Neural cell (in vitro differentiated cells): Measurements from ENCODE around the gene ABAT. TPM values are rescaled to one million over a fixed set of nuclear protein-coding genes. Genes with fewer than 3 reads are reported as not detected.

Source experiments
- H2AFZ ChIP-seq: fragments of 200-600, 300-800 bp; sonication (generic), shearing (Covaris generic); 2 replicates; pipeline ENCODE4 v1.6.0; 2014; ENCODE audit warnings: low read depth, mild to moderate bottlenecking, antibody characterized with exemption, low read length, moderate library complexity
- H3F3A ChIP-seq: fragments of 200-600 bp; shearing (Covaris generic); 2 replicates; pipeline ENCODE4 v1.6.1; 2016; ENCODE audit warnings: mild to moderate bottlenecking, moderate library complexity, mixed read lengths, antibody characterized with exemption, low read length; ENCODE audit not compliant: insufficient read depth, poor library complexity, severe bottlenecking
- H3K27ac ChIP-seq: fragments of 200-600, 300-800 bp; sonication (generic), shearing (Covaris generic); 2 replicates; pipeline ENCODE4 v1.5.1; 2014; ENCODE audit warnings: mild to moderate bottlenecking, low read length, moderate library complexity
- H3K27me3 ChIP-seq: fragments of 300-800, 200-600 bp; sonication (generic), shearing (Covaris generic); 2 replicates; pipeline ENCODE4 v1.6.0; 2014; ENCODE audit warnings: mild to moderate bottlenecking, low read depth, low read length, moderate library complexity; ENCODE audit not compliant: insufficient read depth
- H3K36me3 ChIP-seq: fragments of 300-800, 200-600 bp; sonication (generic), shearing (Covaris generic); 2 replicates; pipeline ENCODE4 v1.5.1; 2014; ENCODE audit warnings: mild to moderate bottlenecking, antibody characterized with exemption, low read length, moderate library complexity; ENCODE audit not compliant: insufficient read depth
- H3K4me2 ChIP-seq: fragments of 300-800, 200-600 bp; sonication (generic), shearing (Covaris generic); 2 replicates; pipeline ENCODE4 v1.6.0; 2014; ENCODE audit warnings: mild to moderate bottlenecking, low read length
- H3K4me3 ChIP-seq: fragments of 300-800, 200-600 bp; sonication (generic), shearing (Covaris generic); 2 replicates; pipeline ENCODE4 v1.5.1; 2014; ENCODE audit warnings: mild to moderate bottlenecking, low read length, moderate library complexity
- H3K79me2 ChIP-seq: fragments of 200-600 bp; shearing (Covaris generic); replicated peaks from 2 replicates; pipeline ENCODE4 v1.6.0; 2014; ENCODE audit warnings: mild to moderate bottlenecking, low read length, moderate library complexity; ENCODE audit not compliant: insufficient read depth
- H3K9ac ChIP-seq: fragments of 300-800, 200-600 bp; sonication (generic), shearing (Covaris generic); 2 replicates; pipeline ENCODE4 v1.6.1; 2016; ENCODE audit warnings: mild to moderate bottlenecking, low read length, mixed read lengths
- H3K9me2 ChIP-seq: fragments of 200-600 bp; shearing (Covaris generic); 2 replicates; pipeline ENCODE4 v1.6.1; 2016; ENCODE audit warnings: mild to moderate bottlenecking, low read length, mixed read lengths; ENCODE audit not compliant: insufficient read depth
- H3K9me3 ChIP-seq: fragments of 200-600, 300-800 bp; sonication (generic), shearing (Covaris generic); 2 replicates; pipeline ENCODE4 v1.6.1; 2016; ENCODE audit warnings: mild to moderate bottlenecking, mixed run types, low read length, moderate library complexity, mixed read lengths
- H4K20me1 ChIP-seq: fragments of 200-600 bp; shearing (Covaris generic); 2 replicates; pipeline ENCODE4 v1.6.1; 2016; ENCODE audit warnings: mild to moderate bottlenecking, mixed run types; ENCODE audit not compliant: insufficient read depth
- EZH2 ChIP-seq: fragments of 200-600, 300-800 bp; shearing (Covaris generic), sonication (generic); IDR thresholded peaks from 2 replicates; pipeline ENCODE4 v1.6.1; 2014; ENCODE audit warnings: antibody characterized with exemption, low read length, borderline replicate concordance, mild to moderate bottlenecking; ENCODE audit not compliant: insufficient read depth, poor library complexity, severe bottlenecking
- MXI1 ChIP-seq: fragments of 450-650 bp; conservative IDR thresholded peaks from 2 replicates; pipeline ENCODE4 v1.6.1; 2014; ENCODE audit warnings: antibody characterized with exemption, mild to moderate bottlenecking; ENCODE audit not compliant: poor library complexity, severe bottlenecking
- POLR2AphosphoS5 ChIP-seq: IDR thresholded peaks from 2 replicates; pipeline ENCODE4 v1.6.1; 2012
- RAD21 ChIP-seq: fragments of 450-650 bp; conservative IDR thresholded peaks from 2 replicates; pipeline ENCODE4 v1.6.1; 2014; ENCODE audit warnings: antibody characterized with exemption, mild to moderate bottlenecking, moderate library complexity
- TAF1 ChIP-seq: IDR thresholded peaks from 2 replicates; pipeline ENCODE4 v1.6.1; 2012; ENCODE audit warnings: low read depth
- polyA plus RNA-seq: library from polyadenylated mRNA; depleted of rRNA; stranded (reverse); fragments of >200 nt; gene quantifications from 2 replicates; pipeline ENCODE4 v1.2.3, GENCODE V29; 2014
- TF ChIP-seq, protein P1 (sequence below): IDR thresholded peaks from 2 replicates; pipeline ENCODE4 v1.6.1; 2012; ENCODE audit warnings: borderline replicate concordance
- TF ChIP-seq, protein P2 (sequence below): fragments of 450-650 bp; IDR thresholded peaks from 2 replicates; pipeline ENCODE4 v1.5.1; 2014; ENCODE audit warnings: antibody characterized with exemption, mild to moderate bottlenecking, moderate library complexity; ENCODE audit not compliant: poor library complexity, severe bottlenecking

The ABAT gene
- polyA plus RNA-seq, 1 donor from 2014 or later = 125 TPM

DNA sequence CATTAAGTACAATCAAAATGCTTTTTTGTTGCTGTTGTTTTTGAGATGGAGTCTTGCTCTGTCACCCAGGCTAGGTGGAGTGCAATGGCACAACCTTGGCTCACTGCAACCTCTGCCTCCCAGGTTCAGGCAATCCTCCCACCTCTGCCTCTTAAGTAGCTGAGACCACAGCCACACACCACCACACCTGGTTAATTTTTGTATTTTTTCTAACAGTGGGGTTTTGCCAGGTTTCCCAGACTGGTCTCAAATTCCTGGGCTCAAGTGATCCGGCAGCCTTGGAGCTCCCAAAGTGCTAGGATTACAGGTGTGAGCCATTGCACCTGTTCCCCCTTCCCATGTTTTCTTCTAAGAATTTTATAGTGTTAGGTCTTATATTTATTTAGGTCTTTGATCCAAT is 4.9 kb upstream of the ABAT start:
- TF ChIP-seq POLR2AphosphoS5 = no peak
- no peak for TF ChIP-seq EZH2
- TF ChIP-seq MXI1 = no peak
- no peak overlapping the region for H3K9ac ChIP-seq
- no peaks in the 10 kb centered on the region for H4K20me1 ChIP-seq
- H3K9me2 ChIP-seq = no peaks in the 10 kb centered on the region
- no peak overlapping the region for H2AFZ ChIP-seq
- H3K27me3 ChIP-seq = no peaks in the 10 kb centered on the region
- H3K9me3 ChIP-seq = no peaks in the 10 kb centered on the region
- H3K4me2 ChIP-seq = no peak overlapping the region
- no peaks in the 10 kb centered on the region for H3K36me3 ChIP-seq
- no peaks in the 10 kb centered on the region for H3K79me2 ChIP-seq
- H3K4me3 ChIP-seq = no peak overlapping the region
- no peaks in the 10 kb centered on the region for H3F3A ChIP-seq
- H3K27ac ChIP-seq = no peak overlapping the region

DNA sequence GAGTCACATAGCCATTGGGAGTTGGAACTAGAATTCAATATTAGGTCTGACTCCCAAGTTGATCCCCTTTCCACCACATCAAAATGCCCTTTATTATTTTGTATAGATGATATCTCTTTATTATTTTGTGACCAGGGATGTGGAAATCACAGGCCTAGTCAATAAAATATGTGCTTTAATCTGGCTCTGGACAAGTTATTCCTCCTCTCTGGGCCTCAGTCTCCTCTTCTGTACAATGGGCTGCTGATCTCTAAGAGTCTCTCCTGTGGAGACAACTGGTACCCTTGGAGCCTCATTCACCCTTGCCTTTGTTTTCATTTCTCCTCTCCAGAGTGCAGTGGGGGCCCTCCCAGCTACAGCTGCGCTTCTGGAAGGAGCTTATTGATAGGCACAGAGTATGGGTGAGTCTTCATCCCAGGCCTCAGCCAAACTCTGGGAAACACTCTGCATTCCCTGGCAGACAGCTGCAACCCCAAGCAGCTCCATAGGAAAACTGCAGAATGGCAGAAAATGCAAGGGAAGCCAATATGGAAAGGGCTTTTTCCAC is 4.3 kb upstream of the ABAT start:
- Histone ChIP-seq H3K36me3 (no peaks in the 10 kb centered on the region), H3K9me2 (no peaks in the 10 kb centered on the region), H3F3A (no peaks in the 10 kb centered on the region), H3K27ac (no peak overlapping the region), H3K9me3 (no peaks in the 10 kb centered on the region), H3K79me2 (peaks cover 4% of the 10 kb centered on the region), H4K20me1 (no peaks in the 10 kb centered on the region), H3K4me2 (no peak overlapping the region), H2AFZ (no peak overlapping the region), H3K27me3 (no peaks in the 10 kb centered on the region), H3K4me3 (no peak overlapping the region), H3K9ac (no peak overlapping the region)
- TF ChIP-seq TAF1 = no peak
- TF ChIP-seq, protein P1, sequence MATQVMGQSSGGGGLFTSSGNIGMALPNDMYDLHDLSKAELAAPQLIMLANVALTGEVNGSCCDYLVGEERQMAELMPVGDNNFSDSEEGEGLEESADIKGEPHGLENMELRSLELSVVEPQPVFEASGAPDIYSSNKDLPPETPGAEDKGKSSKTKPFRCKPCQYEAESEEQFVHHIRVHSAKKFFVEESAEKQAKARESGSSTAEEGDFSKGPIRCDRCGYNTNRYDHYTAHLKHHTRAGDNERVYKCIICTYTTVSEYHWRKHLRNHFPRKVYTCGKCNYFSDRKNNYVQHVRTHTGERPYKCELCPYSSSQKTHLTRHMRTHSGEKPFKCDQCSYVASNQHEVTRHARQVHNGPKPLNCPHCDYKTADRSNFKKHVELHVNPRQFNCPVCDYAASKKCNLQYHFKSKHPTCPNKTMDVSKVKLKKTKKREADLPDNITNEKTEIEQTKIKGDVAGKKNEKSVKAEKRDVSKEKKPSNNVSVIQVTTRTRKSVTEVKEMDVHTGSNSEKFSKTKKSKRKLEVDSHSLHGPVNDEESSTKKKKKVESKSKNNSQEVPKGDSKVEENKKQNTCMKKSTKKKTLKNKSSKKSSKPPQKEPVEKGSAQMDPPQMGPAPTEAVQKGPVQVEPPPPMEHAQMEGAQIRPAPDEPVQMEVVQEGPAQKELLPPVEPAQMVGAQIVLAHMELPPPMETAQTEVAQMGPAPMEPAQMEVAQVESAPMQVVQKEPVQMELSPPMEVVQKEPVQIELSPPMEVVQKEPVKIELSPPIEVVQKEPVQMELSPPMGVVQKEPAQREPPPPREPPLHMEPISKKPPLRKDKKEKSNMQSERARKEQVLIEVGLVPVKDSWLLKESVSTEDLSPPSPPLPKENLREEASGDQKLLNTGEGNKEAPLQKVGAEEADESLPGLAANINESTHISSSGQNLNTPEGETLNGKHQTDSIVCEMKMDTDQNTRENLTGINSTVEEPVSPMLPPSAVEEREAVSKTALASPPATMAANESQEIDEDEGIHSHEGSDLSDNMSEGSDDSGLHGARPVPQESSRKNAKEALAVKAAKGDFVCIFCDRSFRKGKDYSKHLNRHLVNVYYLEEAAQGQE = peak; percentile 45

DNA sequence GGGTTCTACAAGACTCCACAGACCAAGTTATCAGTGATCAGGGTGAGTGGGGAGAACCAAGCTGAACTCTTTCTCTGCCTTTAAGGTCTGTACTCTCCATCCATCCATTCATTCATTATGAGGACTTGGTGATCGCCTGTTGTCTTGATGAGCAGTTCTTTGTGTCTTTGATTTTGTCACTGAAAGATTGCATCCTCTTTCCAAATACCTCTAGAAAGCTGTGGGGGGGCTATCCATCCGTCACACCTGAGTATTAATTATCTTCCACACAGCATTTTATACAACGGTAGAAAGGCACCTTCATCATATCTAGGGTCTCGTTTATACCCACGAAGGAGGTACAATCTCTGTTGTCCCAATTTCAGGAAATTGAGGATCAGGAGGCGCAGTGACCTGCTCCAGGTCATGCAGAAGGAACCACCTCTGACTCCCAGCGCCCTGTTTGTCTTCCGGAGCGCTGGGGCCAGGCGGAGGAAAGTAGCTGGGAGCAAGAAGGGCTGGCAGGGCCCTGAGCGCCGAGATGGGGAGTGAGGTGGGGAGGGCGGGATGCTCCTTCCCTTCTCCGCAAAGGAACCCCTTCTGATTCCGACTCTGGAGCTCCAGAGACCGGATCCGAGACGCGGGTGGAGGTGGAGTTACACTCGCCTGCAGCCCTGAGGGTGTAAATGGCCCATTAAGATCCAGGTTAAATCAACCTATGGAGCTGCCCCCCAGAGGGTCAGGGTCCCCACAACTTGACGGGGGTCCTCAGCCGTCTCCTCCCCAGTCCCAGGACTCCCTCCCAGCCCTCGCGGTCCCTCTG is 605 bp upstream of the ABAT start:
- H3K36me3 ChIP-seq = no peaks in the 10 kb centered on the region

More for the DNA sequence above, 605 bp upstream of the ABAT start:
- no peaks in the 10 kb centered on the region for H3K27me3 ChIP-seq
- no peaks in the 10 kb centered on the region for H4K20me1 ChIP-seq
- no peaks in the 10 kb centered on the region for H3K9me3 ChIP-seq
- H3K9me2 ChIP-seq = no peaks in the 10 kb centered on the region
- TF ChIP-seq, protein P1 = no peak
- TF ChIP-seq RAD21 = no peak
- TF ChIP-seq TAF1 = no peak
- TF ChIP-seq, protein P2, sequence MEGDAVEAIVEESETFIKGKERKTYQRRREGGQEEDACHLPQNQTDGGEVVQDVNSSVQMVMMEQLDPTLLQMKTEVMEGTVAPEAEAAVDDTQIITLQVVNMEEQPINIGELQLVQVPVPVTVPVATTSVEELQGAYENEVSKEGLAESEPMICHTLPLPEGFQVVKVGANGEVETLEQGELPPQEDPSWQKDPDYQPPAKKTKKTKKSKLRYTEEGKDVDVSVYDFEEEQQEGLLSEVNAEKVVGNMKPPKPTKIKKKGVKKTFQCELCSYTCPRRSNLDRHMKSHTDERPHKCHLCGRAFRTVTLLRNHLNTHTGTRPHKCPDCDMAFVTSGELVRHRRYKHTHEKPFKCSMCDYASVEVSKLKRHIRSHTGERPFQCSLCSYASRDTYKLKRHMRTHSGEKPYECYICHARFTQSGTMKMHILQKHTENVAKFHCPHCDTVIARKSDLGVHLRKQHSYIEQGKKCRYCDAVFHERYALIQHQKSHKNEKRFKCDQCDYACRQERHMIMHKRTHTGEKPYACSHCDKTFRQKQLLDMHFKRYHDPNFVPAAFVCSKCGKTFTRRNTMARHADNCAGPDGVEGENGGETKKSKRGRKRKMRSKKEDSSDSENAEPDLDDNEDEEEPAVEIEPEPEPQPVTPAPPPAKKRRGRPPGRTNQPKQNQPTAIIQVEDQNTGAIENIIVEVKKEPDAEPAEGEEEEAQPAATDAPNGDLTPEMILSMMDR = no peak
- TF ChIP-seq POLR2AphosphoS5 = no peak
- no peak overlapping the region for H3K27ac ChIP-seq
- peak overlapping the region; percentile 76 for H3K4me3 ChIP-seq
- H3K9ac ChIP-seq = peak overlapping the region; percentile 50
- peaks cover 21% of the 10 kb centered on the region for H3K79me2 ChIP-seq
- no peaks in the 10 kb centered on the region for H3F3A ChIP-seq
- peak overlapping the region; percentile 88 for H2AFZ ChIP-seq
- H3K4me2 ChIP-seq = peak overlapping the region; percentile 51
